ENCODE data around the gene EDRF1.

DNA sequence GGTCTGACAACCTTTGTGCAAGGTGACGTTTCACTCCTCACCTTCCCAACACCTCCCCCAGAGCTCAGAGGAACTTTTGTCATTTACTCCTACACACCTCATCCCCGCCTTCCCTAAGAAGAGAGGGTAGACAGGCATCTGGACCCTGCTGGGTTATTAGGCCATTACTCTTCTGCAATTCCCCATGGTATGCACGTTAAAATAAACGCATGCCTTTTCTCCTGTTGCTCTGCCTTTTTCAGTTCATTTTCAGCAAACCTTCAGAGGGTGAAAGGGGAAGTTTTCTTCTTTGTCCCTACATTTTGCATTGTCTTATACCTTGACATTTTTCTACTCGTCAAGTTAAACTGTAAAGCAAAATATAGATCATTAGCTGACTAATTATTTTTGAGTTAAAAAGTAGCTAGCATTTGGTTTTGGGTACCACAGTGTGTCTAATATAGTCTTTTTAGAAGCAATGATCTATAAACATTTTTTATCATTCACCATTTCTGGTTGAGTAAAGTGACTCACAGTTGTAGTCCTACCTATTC is 10.5 kb upstream of the EDRF1 start:
- TF ChIP-seq, protein P1, sequence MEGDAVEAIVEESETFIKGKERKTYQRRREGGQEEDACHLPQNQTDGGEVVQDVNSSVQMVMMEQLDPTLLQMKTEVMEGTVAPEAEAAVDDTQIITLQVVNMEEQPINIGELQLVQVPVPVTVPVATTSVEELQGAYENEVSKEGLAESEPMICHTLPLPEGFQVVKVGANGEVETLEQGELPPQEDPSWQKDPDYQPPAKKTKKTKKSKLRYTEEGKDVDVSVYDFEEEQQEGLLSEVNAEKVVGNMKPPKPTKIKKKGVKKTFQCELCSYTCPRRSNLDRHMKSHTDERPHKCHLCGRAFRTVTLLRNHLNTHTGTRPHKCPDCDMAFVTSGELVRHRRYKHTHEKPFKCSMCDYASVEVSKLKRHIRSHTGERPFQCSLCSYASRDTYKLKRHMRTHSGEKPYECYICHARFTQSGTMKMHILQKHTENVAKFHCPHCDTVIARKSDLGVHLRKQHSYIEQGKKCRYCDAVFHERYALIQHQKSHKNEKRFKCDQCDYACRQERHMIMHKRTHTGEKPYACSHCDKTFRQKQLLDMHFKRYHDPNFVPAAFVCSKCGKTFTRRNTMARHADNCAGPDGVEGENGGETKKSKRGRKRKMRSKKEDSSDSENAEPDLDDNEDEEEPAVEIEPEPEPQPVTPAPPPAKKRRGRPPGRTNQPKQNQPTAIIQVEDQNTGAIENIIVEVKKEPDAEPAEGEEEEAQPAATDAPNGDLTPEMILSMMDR (conservative IDR thresholded peaks at IDR 0.05; ENCODE audit: low read length), result no peak
- TF ChIP-seq EZH2phosphoT487 (IDR thresholded peaks at IDR 0.05; ENCODE audit: borderline replicate concordance, low read depth, low read length), result no peak
